HG03439 (cell line): ENCODE measurements around the gene PAQR6.
A peak's percentile ranks its signal among the peaks of the same experiment; 100 is the strongest.

ENCODE experiments used
- ATAC-seq: cut with Tn5 transposase; IDR thresholded peaks from one replicate; pipeline ENCODE4 v1.9.1; 2021; ENCODE audit warnings: mild to moderate bottlenecking, moderate library complexity; ENCODE audit not compliant: unreplicated experiment

Gene PAQR6, protein sequence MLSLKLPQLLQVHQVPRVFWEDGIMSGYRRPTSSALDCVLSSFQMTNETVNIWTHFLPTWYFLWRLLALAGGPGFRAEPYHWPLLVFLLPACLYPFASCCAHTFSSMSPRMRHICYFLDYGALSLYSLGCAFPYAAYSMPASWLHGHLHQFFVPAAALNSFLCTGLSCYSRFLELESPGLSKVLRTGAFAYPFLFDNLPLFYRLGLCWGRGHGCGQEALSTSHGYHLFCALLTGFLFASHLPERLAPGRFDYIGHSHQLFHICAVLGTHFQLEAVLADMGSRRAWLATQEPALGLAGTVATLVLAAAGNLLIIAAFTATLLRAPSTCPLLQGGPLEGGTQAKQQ

DNA sequence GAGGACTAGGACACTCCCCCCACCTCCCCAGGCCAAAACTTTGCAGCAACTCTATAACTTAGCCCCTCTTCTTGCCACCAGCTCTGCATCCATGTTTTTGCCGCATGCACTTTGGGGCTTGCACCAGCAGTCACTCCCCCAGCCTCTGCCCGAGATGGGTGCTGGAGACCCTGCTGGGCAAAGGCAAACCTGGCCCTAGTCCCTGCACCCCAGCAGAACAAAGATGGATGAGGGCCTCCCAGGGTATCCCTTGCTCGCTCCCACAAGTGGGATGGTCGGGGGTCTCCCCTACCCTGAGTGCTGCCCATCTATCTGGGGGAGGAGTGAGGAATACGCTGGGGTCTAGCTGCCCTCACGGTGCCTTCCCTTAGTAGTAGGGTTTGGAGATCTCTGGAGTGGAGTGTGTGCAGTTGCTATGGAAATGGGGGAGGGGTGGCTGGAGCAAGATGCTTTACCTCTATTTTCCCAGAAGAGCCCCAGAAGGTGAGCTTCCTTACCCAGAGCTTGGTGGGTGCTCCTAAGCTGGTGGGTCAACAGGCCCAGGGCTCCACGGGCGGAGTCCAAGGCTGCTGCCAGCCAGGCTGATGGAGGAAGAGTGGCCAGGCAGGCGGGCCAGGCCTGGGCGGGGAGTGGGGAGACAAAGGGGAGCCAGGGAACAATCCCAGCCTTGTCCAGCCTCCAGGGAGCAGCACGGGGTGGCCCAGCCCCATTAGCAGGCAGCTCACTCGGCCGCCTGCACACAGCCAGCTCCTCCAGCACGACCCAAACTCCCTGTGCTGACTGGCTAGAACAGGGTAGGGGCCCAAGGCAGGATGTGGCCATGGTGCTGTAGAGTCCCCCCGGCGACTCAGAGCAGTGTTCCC lies at the start of gene PAQR6:
Gene PAQR6 (minus strand): TSS at position 597 of the 863 bp plus-strand sequence. CDS start 1,325 bp downstream, outside the sequence.
- no peak for ATAC-seq

DNA sequence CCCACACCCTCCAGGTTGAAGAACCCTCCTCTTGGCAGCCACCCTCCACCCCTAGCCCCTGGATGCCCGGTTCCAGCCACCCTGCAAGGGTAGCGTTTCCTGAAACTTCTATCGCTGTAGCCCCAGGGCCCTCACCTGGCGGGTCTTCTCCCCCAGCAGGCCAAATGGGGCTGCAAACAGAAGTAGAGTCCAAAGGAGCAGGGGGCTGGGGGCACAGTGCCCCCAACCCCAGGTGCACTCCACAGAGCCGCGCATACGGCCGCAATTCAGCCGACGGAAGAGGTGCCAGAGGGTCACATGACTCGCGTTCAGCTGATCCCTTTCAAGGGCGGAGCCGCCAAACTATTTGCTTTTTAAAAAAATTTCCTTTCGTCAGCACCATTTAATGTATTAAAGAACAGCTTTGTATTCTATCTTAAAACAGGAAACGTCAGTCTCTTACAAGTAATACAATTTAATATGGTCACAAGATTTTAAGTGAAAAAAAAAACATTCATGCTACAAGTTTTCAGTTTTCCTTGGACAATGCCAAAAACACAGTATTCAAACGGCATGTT lies 47.6 kb upstream of the PAQR6 start, which contains the start of gene GLMP:
Gene GLMP (minus strand): TSS at position 289 of the 557 bp plus-strand sequence. CDS start 34 bp downstream, at position 255.
- ATAC-seq: no peak

DNA sequence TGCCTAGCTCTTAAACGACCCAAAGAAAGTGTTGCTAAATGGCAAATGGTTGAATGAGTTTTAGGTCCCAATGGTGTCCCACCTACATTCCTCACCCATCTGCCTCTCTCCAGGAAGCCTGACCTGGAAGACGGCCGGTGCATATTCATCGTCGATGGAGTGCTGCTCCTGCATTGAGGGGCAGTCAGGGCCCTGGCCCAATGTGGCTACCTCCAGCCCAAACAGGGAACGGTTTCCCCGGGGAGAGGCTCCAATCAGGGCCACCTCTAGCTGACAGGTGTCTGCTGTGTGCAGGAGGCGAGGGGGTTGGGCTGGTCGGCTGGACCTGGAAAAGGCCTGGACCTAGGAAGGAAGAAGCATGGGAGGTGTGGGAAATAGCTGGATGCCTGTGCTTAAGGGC lies 46.0 kb upstream of the PAQR6 start:
- no peak for ATAC-seq

DNA sequence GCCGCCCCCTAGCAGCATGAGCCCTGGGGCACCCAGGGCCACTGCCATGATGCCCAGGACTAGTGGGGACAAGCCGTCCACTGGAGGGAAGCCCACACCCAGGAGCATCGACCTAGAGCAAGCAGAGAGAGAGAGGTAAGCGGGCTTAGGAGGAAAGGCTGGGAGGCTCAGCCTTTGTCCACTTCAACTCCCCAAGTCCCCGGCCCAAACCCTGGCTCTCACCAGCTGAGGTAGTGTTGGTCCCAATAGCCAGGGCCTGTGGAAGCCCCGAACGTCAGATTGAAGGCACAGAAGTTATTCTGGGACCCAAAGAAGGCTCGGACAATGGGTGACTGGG lies 45.2 kb upstream of the PAQR6 start:
- no peak for ATAC-seq

DNA sequence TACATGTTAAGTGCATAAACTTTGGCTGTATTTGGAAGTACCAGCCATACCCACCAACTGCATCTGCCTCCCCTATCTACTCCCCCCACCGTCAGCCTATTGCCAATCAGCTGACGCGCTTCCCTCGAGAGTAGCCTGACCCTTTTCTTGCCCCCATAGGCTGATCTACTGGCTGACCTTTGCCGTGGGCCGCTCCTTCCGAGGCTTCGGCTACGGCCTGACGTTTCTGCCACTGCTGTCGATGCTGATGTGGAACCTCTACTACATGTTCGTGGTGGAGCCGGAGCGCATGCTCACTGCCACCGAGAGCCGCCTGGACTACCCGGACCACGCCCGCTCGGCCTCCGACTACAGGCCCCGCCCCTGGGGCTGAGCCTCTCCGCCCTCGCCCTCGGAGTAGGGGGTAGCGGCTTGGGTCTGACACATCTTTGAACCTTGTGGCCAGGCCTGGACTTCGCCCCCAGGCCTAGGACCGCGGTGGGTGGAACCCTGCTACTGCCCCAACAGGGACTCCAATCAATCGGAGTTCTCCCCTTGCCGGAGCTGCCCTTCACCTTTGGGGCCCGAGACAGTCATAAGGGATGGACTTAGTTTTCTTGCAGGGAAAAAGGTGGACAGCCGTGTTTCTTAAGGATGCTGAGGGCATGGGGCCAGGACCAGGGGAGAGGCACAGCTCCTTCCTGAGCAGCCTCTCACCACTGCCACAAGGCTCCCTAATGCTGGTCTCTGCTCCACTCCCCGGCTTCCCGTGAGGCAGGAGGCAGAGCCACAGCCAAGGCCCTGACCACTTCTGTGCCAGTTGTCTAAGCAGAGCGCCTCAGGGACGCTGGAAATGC lies 43.6 kb upstream of the PAQR6 start:
- no peak for ATAC-seq

DNA sequence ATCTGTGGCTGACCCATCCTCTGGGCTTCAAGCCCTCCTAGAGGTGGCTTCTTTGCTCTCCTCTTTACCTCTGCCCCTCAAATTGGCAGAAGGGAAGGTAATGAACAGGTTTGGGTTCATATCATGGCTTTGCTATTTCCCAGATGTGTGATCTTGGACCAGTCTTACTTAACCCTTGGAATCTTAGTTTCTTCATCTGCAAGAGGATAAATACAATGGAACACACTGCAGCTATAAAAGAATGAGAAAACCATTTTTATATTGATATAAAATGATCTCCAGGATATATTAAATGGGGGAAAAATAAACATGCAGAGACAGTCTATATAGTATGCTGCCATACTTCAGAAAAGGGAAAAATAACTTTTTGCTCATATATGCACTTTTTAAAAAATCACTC lies 42.0 kb upstream of the PAQR6 start:
- no peak for ATAC-seq

DNA sequence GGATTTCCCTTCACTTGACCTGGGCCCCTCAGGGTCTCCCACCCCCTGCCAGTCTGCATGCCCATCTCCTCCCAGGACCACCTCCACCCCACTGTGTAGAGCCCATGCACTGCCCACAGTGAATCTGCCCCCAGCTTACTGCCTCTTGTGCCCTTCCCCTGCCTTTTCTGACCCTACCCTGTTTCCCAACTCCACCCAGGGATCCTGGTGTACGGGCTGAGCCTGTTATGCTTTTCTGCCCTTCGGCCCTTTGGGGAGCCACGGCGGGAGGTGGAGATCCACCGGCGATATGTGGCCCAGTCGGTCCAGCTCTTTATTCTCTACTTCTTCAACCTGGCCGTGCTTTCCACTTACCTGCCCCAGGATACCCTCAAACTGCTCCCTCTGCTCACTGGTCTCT lies 38.2 kb upstream of the PAQR6 start:
- ATAC-seq: no peak

DNA sequence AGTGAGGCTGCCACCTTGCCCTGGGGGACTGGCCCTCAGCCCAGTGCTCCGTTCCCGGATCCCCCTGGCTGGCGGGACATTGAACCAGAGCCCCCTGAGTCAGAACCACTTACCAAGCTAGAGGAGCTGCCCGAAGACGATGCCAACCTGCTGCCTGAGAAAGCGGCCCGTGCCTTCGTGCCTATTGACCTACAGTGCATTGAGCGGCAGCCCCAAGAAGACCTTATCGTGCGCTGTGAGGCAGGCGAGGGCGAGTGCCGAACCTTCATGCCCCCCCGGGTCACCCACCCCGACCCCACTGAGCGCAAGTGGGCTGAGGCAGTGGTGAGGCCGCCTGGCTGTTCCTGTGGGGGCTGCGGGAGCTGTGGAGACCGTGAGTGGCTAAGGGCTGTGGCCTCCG lies 37.6 kb upstream of the PAQR6 start:
- ATAC-seq: no peak

DNA sequence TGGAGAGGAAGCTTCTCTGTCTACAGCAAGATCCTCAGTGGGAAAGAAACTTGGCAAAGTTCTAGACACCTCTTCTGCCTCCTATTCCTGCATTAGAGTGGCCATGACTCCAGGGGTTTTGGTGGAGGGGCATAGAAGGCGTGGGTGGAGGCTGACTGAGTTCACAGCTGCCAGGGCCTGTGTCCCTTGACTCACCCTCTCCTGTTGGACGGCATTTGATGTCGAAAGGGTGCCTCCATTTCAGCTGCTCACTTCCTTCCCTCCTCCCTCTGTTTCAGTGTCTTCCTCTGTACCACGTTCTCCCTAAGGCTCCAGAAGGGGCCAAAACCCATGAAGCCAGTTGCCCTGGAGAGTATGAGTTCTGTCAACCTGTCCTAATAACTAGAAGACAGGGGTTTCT lies 36.9 kb upstream of the PAQR6 start:
- ATAC-seq: no peak

DNA sequence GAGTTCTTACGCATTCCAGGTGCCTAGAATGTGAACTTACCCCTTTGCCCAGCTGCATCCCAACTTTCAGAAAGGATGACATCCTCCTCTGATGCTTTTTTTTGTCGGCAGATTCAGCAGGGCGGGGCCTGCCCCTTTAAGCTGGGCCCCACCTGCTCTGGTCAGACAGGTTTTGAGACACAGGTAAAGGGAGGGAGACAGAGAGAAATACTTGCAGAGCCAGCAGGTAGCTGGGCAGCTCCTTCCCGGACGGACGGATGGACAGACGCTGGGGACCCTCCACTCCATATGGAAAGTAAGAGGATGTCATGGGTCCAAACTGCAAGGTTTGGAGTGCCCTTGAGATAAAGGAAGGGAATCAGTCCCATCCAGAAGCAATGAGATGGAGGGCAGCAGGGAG lies 36.3 kb upstream of the PAQR6 start, which contains the start of gene TMEM79:
Gene TMEM79 (plus strand): TSS at position 214 of the 400 bp plus-strand sequence. CDS start 902 bp downstream, outside the sequence.
- no peak for ATAC-seq

DNA sequence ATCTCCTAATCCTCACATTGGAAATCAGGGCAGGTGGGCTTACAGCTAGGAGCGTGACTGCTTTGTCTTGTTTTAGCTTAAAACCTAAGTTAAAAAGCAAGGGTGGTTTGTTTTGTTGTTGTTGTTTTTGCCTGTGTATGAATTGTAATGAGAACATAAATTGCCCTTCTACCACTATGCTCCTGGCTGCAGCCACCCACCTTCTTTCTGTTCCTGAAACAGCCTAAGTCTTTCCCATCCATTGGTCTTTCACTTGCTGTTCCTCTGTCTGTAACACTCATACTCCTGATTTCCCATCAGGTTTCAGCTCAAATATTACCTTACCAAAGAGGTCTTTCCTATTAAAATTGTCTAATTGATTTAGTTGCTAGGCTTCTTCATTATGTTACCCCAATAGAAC lies 35.7 kb upstream of the PAQR6 start:
- no peak for ATAC-seq

DNA sequence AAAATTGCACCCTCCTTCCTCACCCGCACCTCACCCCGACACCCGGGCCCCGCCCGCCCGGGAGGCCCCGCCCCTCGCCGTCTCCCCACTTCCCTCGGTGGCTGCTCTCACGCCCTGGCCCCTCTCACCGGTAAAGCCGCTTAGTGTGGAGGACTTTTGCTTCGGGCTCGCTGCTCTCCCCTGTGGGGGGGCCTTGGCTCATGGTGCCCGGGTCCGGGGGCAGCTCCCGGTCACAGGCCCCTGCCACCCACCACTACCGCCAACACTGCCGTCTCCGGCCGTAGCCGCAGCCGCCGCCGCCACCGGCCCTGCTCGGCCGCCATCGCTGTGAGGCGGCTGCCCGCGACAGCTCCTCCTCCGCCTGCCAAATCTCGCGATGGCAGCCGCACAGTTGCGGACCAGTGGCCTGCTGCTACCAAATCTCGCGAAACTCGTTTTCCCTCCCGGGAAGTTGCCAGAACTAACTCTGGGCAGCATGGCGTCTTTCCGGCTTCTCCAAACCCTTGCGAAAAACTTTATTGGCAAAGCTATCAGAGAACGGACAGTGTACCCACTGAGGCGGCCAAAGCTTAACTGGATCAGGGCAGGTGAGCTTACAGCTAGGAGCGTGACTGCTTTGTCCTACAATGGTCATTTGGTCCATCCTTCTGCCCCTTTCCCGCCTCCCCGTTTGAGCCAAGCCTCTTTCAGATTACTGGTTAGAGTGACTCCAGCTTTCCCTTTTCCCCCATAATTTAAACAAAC lies 34.8 kb upstream of the PAQR6 start, which contains the start of gene SMG5:
Gene SMG5 (minus strand): TSS at position 347 of the 744 bp plus-strand sequence. CDS start 145 bp downstream, at position 202.
- ATAC-seq: peak; percentile 78

DNA sequence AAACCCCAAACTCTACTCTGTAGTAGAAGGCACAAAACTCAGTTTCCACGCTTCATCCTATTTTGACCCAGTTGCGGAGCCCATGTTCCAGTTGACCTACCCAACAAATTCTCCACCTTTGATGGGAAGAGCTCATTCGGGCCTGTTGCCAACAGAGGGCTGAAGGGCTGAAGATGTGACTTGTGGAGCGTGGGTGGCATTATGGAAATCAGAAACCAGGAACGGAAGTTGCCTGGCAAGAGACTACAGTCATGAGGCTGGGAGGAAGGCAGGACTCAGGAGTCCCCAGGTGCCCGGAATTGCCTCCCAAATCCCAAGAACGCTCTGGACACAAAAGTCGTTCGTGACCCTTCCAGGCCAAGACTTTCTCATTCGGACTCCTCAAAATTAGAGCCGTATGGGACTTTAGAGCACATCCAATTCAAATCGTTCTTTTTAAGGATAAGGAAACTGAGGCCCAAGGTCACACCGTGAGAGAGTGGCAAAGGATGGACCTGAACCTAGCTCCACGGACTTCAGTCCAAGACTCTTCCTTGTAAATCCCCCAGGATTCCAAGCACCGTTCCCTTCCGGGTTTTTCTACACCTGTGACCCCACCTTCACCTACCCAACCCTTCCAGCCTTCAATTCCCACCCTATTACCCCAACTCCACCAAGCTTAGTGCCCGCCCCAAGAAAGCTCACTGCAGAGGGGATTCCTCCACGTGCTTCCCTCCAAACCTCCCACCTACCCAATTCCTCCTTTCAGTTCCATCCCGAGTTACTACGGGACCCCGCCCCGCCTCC lies 34.0 kb upstream of the PAQR6 start:
- ATAC-seq: peak; percentile 11

DNA sequence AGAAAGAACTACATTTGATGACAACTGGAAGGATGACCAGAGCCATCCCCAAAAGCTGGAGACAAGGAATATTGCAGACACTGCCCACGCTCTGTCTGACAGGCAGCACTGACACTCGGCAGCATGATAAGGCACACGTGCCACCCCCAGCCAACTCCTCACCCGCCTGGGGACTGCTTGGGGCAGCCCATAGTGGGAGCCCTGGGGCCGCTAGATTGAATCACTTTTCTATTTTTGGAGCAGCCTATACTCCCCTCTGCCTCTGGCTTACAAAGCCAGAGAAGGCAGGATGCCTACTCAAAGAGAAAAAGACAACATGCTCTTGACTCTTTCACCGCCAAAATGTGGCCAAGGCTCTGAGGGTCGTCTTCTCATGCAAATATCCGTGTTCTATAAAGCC lies 33.4 kb upstream of the PAQR6 start:
- ATAC-seq: no peak

DNA sequence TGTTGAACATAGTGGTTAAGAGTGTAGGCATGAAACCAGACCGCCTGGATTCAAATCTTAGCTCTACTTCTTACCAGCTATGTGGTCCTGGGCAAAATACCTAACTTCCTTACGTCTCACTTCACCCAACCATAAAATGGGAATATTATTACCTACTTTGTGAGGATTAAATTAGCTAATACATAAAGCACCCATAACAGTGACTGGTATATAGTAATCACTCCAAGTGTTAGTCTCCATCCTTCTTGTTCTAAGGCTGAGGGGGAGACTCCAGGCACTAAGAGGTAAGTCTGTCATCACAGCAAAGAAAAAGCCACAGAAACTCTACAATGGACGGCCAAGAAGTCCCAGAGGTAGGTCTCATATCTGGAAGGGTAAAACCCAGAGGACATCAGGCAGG lies 32.0 kb upstream of the PAQR6 start:
- no peak for ATAC-seq

DNA sequence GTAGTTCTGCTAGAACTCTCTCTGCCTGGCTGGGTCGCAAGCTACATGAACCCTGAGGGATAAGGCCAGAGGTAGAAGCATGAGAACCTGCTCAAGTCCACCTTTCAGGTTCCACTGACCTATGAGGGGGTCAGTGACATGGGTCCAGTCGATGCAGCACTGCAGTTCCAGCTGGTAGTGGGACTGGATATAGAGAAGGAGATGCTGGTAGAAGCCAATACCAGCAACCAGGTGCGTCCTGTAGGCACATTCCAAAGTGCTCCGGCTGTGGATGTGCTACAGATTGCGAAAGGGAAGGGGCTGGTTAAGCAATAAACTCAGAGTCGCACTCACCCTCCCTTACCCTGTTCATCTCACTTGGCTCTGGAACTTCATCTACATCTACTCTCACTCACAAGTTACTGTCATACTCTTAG lies 29.1 kb upstream of the PAQR6 start:
- ATAC-seq: no peak

DNA sequence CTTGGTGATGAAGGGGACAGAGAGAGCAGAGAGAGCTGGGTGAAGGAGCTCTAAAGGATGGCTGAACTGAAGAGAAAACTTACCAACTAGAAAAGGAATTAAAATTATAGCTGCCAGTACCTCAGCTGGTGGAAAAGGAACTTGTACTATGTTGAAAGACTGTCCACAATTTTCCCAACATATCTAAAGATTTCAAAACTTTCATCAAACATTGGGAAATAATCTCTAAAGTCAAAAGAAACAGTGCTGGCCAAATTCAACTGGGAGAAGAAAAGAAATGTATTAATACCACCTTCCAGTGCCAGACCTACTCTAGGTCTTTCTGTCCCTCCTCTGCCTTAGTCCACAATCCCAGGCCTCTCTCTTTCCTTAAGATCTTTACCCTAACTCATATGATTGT lies 28.7 kb upstream of the PAQR6 start:
- ATAC-seq: no peak

DNA sequence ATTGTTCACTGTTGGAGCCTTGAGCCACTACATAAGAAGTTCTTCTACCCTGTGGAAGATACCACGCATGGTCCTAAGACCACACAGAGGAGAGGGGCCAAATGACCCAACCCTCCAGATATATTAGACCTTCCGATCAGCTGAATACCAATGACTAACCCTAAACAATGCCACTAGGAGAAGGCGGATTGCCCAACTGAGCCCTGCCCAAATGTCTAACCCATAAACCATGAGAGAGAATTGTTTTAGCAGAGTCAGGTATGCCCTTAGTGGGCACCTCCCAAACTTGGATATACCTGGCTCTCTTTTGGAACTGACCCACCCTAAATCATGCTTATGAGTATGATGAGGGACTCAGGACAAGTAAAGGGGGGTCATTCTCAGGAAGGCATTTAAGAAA lies 22.5 kb upstream of the PAQR6 start:
- no peak for ATAC-seq

DNA sequence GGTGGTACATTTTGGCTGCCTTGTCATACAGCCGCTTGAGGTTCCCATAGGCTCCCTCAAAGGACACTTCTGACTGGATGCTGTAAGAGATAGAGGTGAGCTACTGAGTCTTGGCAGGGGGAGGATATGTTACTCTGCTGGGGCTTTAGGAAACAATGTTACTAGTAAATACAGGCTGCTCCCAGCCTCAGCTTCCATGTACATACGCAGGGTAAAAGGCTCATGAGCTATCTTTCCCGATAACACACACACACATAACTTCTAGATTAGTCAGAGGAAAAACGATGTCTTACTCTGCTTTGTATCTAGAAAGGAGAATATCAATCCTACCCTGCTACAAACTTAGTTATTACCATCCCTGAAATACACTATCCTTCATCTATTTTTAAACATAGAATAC lies 20.5 kb upstream of the PAQR6 start:
- ATAC-seq: no peak
